CD4-positive, alpha-beta T cell treated with Interleukin-17A for 1 hour (primary cell): ENCODE data around the gene ZNF774.
"Not testable (repeated sequence)": the region's sequence is repeated elsewhere in the genome, so short reads cannot be mapped to it uniquely, and the experiment has no call there.

ENCODE experiments used
- DNase-seq: peaks from one replicate; pipeline ENCODE4 v3.0.0-alpha.2; 2020

ZNF774 gene

GRCh38 chr15:90352107-90352893 is at the start of gene ZNF774:
TSS of gene ZNF774 (plus strand) at chr15:90352284. CDS start at chr15:90354661, 2,377 bp downstream.
- peak; percentile 97 for DNase-seq

- not testable (repeated sequence) for DNase-seq
These were observed 46.7 kb upstream of the ZNF774 start for GRCh38 chr15:90305355-90305754.

- no peak for DNase-seq
These were observed 46.2 kb upstream of the ZNF774 start for GRCh38 chr15:90305932-90306331.

GRCh38 chr15:90306560-90306959 is 45.5 kb upstream of the ZNF774 start:
- peak; percentile 40 for DNase-seq

GRCh38 chr15:90307661-90308060 is 44.4 kb upstream of the ZNF774 start:
- DNase-seq: no peak

GRCh38 chr15:90309020-90309419 is 43.1 kb upstream of the ZNF774 start:
- DNase-seq: no peak

GRCh38 chr15:90315278-90315982 is 36.7 kb upstream of the ZNF774 start:
- no peak for DNase-seq

GRCh38 chr15:90316139-90316538 is 35.9 kb upstream of the ZNF774 start:
- DNase-seq: no peak

GRCh38 chr15:90318591-90318990 is 33.5 kb upstream of the ZNF774 start:
- no peak for DNase-seq

- DNase-seq: peak; percentile 81
These were observed 31.8 kb upstream of the ZNF774 start for GRCh38 chr15:90320062-90320884.

GRCh38 chr15:90320885-90321278 is 31.2 kb upstream of the ZNF774 start:
- DNase-seq: no peak

- no peak for DNase-seq
These were observed 29.5 kb upstream of the ZNF774 start for GRCh38 chr15:90322538-90322937.

GRCh38 chr15:90325726-90326125 is 26.4 kb upstream of the ZNF774 start:
- DNase-seq: no peak

- DNase-seq: no peak
These were observed 25.6 kb upstream of the ZNF774 start for GRCh38 chr15:90326441-90326840.

- DNase-seq: no peak
These were observed 24.8 kb upstream of the ZNF774 start for GRCh38 chr15:90327311-90327710.

- DNase-seq: no peak
These were observed 17.8 kb upstream of the ZNF774 start for GRCh38 chr15:90334304-90334731.

- DNase-seq: no peak
These were observed 15.4 kb upstream of the ZNF774 start for GRCh38 chr15:90336705-90337141.

- no peak for DNase-seq
These were observed 14.8 kb upstream of the ZNF774 start for GRCh38 chr15:90337256-90337655.

- no peak for DNase-seq
These were observed 13.6 kb upstream of the ZNF774 start for GRCh38 chr15:90338532-90338931.

GRCh38 chr15:90340345-90340744 is 11.7 kb upstream of the ZNF774 start:
- DNase-seq: no peak

GRCh38 chr15:90343302-90343790 is 8.7 kb upstream of the ZNF774 start:
- no peak for DNase-seq

GRCh38 chr15:90344662-90345061 is 7.4 kb upstream of the ZNF774 start:
- DNase-seq: no peak

- no peak for DNase-seq
These were observed 6.2 kb upstream of the ZNF774 start for GRCh38 chr15:90345857-90346256.
